ENCODE measurements around the gene TRIM10. TPM values are rescaled to one million over a fixed set of nuclear protein-coding genes. Genes with fewer than 3 reads are reported as not detected.
A peak's percentile ranks its signal among the peaks of the same experiment; 100 is the strongest.

Gene TRIM10
- total RNA-seq: under 1 TPM in 1 of 4 donors, not detected in 3; 0.36 TPM
- 1 to 10 TPM; 2.7 to 4.8 (median 3.5) TPM for polyA plus RNA-seq

- H3K27ac ChIP-seq: no peak within 1 kb of the TSS
- H3K36me3 ChIP-seq: no peaks in the 10 kb centered on the region
- H3K4me1 ChIP-seq: no peaks in the 10 kb centered on the region
- TF ChIP-seq EP300 (IDR thresholded peaks at IDR 0.05) (no peak), CTCF (IDR thresholded peaks at IDR 0.05) (no peak), POLR2AphosphoS5 (IDR thresholded peaks at IDR 0.05) (no peak), POLR2A (IDR thresholded peaks at IDR 0.05) (no peak)
- no peak within 1 kb of the TSS for H3K4me3 ChIP-seq
- 86 to 89% methylated on average over 4 of the region's 4 CpGs for WGBS, 2 donors
- intact Hi-C loops (cut with DNase I): no loop called here
- peaks cover 0 to 6% (median 5%) of the 10 kb centered on the region in 3 donors for H3K27me3 ChIP-seq
- no peak for DNase-seq
- H3K9me3 ChIP-seq: no peaks in the 10 kb centered on the region
Observed at GRCh38 chr6:30160785-30161531, at the start of gene TRIM10. TSS of gene TRIM10 (minus strand) at chr6:30161211. CDS start at chr6:30160858, 353 bp downstream.

- H3K4me3 ChIP-seq: no peak overlapping the region
- H3K27ac ChIP-seq: peak overlapping the region; percentile 45 to 72 (median 58)
- TF ChIP-seq POLR2A (IDR thresholded peaks at IDR 0.05): no peak
- no peak for TF ChIP-seq EP300 (IDR thresholded peaks at IDR 0.05)
- no peaks in the 10 kb centered on the region for H3K27me3 ChIP-seq
- no peaks in the 10 kb centered on the region for H3K9me3 ChIP-seq
- H3K36me3 ChIP-seq: no peaks in the 10 kb centered on the region
- intact Hi-C loops (cut with DNase I): no loop called here
- 20 to 56% methylated on average over 4 of the region's 4 CpGs for WGBS, 2 donors
- peaks cover 0 to 60% (median 47%) of the 10 kb centered on the region in 4 donors for H3K4me1 ChIP-seq
- no peak for DNase-seq
Observed at GRCh38 chr6:30207619-30208295, 46.7 kb upstream of the TRIM10 start.

- peak; percentile 65 for DNase-seq
- H3K36me3 ChIP-seq: no peaks in the 10 kb centered on the region
- TF ChIP-seq POLR2AphosphoS5 (IDR thresholded peaks at IDR 0.05) (peak in 1 of 4 donors; percentile 15), POLR2A (IDR thresholded peaks at IDR 0.05) (no peak), EP300 (IDR thresholded peaks at IDR 0.05) (no peak)
- WGBS, 2 donors: 17 to 56% methylated on average over 11 of the region's 11 CpGs
- H3K27ac ChIP-seq: peak overlapping the region; percentile 45 to 72 (median 58)
- intact Hi-C loops (cut with DNase I): no loop called here
- no peaks in the 10 kb centered on the region for H3K27me3 ChIP-seq
- no peak overlapping the region for H3K4me3 ChIP-seq
- H3K4me1 ChIP-seq: peaks cover 0 to 53% (median 40%) of the 10 kb centered on the region in 4 donors
- no peaks in the 10 kb centered on the region for H3K9me3 ChIP-seq
Observed at GRCh38 chr6:30206799-30207618, 46.0 kb upstream of the TRIM10 start.

- DNase-seq: peak; percentile 52
- peak overlapping the region in 1 of 4 donors; percentile 72 for H3K27ac ChIP-seq
- no peak overlapping the region for H3K4me3 ChIP-seq
- intact Hi-C loops (cut with DNase I): no loop called here
- no peaks in the 10 kb centered on the region for H3K27me3 ChIP-seq
- 77 to 91% methylated on average over 7 of the region's 7 CpGs for WGBS, 2 donors
- TF ChIP-seq EP300 (IDR thresholded peaks at IDR 0.05) (no peak), CTCF (IDR thresholded peaks at IDR 0.05) (no peak), POLR2A (IDR thresholded peaks at IDR 0.05) (no peak), POLR2AphosphoS5 (IDR thresholded peaks at IDR 0.05) (no peak)
- peaks cover 0 to 45% (median 31%) of the 10 kb centered on the region in 4 donors for H3K4me1 ChIP-seq
- H3K36me3 ChIP-seq: no peaks in the 10 kb centered on the region
- H3K9me3 ChIP-seq: no peaks in the 10 kb centered on the region
Observed at GRCh38 chr6:30206152-30206551, 45.1 kb upstream of the TRIM10 start.

- H3K27me3 ChIP-seq: no peaks in the 10 kb centered on the region
- H3K9me3 ChIP-seq: no peaks in the 10 kb centered on the region
- 94 to 95% methylated on average over 1 of the region's 1 CpG for WGBS, 2 donors
- no peak for DNase-seq
- peaks cover 0 to 26% (median 18%) of the 10 kb centered on the region in 4 donors for H3K4me1 ChIP-seq
- intact Hi-C loops (cut with DNase I): no loop called here
- H3K4me3 ChIP-seq: no peak overlapping the region
- no peak for TF ChIP-seq POLR2A (IDR thresholded peaks at IDR 0.05)
- no peak for TF ChIP-seq CTCF (IDR thresholded peaks at IDR 0.05)
- TF ChIP-seq EP300 (IDR thresholded peaks at IDR 0.05): no peak
- no peak for TF ChIP-seq POLR2AphosphoS5 (IDR thresholded peaks at IDR 0.05)
- peaks cover 3 to 13% (median 7%) of the 10 kb centered on the region in 4 donors for H3K36me3 ChIP-seq
- H3K27ac ChIP-seq: no peak overlapping the region
Observed at GRCh38 chr6:30204116-30204515, 43.1 kb upstream of the TRIM10 start.
